HL-60 (cell line): ENCODE measurements around the gene BMP6.

Source experiments
- DNase-seq, 2 experiments: peaks; one replicate each; pipeline ENCODE4 v3.0.0-alpha.2; 2010 to 2020; ENCODE audit warnings: low read depth in 1 of 2, low spot score in 1 of 2
- H3K27ac ChIP-seq: fragments of 250-450 bp; sonication (Bioruptor Pico); replicated peaks from 2 replicates; pipeline ENCODE4 v1.5.1; 2020; ENCODE audit warnings: mild to moderate bottlenecking, moderate library complexity
- H3K27me3 ChIP-seq: fragments of 250-450 bp; sonication (Bioruptor Pico); 2 replicates; pipeline ENCODE4 v1.5.1; 2021; ENCODE audit warnings: mild to moderate bottlenecking, moderate library complexity; ENCODE audit not compliant: insufficient read depth, poor library complexity, severe bottlenecking
- H3K4me3 ChIP-seq: replicated peaks from 2 replicates; pipeline ENCODE4 v1.5.1; 2011; ENCODE audit warnings: mild to moderate bottlenecking, control low read depth, low read length; ENCODE audit not compliant: insufficient read depth
- CTCF ChIP-seq: IDR thresholded peaks from one replicate; pipeline ENCODE4 v1.5.1; 2011; ENCODE audit warnings: low read length, control low read depth, inconsistent platforms; ENCODE audit not compliant: insufficient read depth
- GABPA ChIP-seq: IDR thresholded peaks from 2 replicates; pipeline ENCODE4 v1.6.1; 2012; ENCODE audit warnings: low read depth
- POLR2AphosphoS5 ChIP-seq: IDR thresholded peaks from 2 replicates; pipeline ENCODE4 v1.6.1; 2012; ENCODE audit warnings: low read depth
- REST ChIP-seq: IDR thresholded peaks from 2 replicates; pipeline ENCODE4 v1.6.1; 2012; ENCODE audit warnings: low read depth; ENCODE audit not compliant: insufficient replicate concordance
- SPI1 ChIP-seq: IDR thresholded peaks from 2 replicates; pipeline ENCODE4 v1.6.1; 2012; ENCODE audit warnings: low read depth, mild to moderate bottlenecking, borderline replicate concordance

The BMP6 gene

GRCh38 chr6:7920425-7920824, 194.5 kb downstream of the BMP6 start:
- DNase-seq, result no peak
- H3K27ac ChIP-seq, result no peak overlapping the region
- no peak overlapping the region for H3K4me3 ChIP-seq
- TF ChIP-seq SPI1 (no peak), CTCF (no peak), POLR2AphosphoS5 (no peak), REST (no peak), GABPA (no peak)
- H3K27me3 ChIP-seq, result no peaks in the 10 kb centered on the region

- Histone ChIP-seq H3K27me3 (no peaks in the 10 kb centered on the region), H3K27ac (no peak overlapping the region), H3K4me3 (no peak overlapping the region)
- peak; percentile 67 for TF ChIP-seq SPI1
- no peak for TF ChIP-seq CTCF
- DNase-seq, result no peak
Measured at GRCh38 chr6:7921046-7921445, 195.1 kb downstream of the BMP6 start.

GRCh38 chr6:7921632-7922092, 195.8 kb downstream of the BMP6 start:
- TF ChIP-seq REST, result no peak
- TF ChIP-seq POLR2AphosphoS5, result no peak
- TF ChIP-seq SPI1, result no peak
- no peak for TF ChIP-seq CTCF
- TF ChIP-seq GABPA, result no peak
- Histone ChIP-seq H3K27ac (no peak overlapping the region), H3K4me3 (no peak overlapping the region), H3K27me3 (no peaks in the 10 kb centered on the region)
- no peak for DNase-seq

- Histone ChIP-seq H3K4me3 (no peak overlapping the region), H3K27me3 (no peaks in the 10 kb centered on the region), H3K27ac (no peak overlapping the region)
- no peak for TF ChIP-seq GABPA
- no peak for TF ChIP-seq POLR2AphosphoS5
- no peak for TF ChIP-seq CTCF
- no peak for TF ChIP-seq REST
- 0 out of 2 replicates have a peak, but pooled peaks have one; percentile 2 for TF ChIP-seq SPI1
- DNase-seq, result no peak
Measured at GRCh38 chr6:7922596-7922995, 196.7 kb downstream of the BMP6 start.
